Limb (tissue), 2 donors: ENCODE results near the gene SRP68.

Experiments used
- DNase-seq, 2 donors: peaks; one replicate each; pipeline ENCODE4 v3.0.0-alpha.2; 2016; ENCODE audit errors: extremely low spot score in 2 of 2

Gene SRP68

DNA sequence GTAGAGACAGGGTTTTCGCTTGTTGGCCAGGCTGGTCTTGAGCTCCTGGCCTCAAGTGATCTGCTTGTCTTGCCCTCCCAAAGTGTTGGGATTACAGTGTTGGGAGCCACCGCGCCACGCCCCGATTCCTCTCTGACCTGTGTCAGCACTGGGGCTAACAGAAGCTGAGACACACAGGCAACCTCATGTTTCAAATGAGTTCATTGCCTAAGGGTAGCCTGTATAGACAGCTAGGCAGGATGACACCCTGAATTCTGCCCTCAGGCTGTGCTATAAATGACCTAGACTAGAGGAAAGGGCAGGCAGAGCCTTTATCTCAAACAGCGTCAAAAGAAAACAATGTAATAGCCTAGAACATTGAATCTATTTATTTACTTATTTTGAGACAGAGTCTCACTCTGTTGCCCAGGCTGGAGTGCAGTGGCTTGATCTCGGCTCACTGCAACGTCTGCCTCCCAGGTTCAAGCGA lies 74.0 kb downstream of the SRP68 start:
- DNase-seq: no peak

DNA sequence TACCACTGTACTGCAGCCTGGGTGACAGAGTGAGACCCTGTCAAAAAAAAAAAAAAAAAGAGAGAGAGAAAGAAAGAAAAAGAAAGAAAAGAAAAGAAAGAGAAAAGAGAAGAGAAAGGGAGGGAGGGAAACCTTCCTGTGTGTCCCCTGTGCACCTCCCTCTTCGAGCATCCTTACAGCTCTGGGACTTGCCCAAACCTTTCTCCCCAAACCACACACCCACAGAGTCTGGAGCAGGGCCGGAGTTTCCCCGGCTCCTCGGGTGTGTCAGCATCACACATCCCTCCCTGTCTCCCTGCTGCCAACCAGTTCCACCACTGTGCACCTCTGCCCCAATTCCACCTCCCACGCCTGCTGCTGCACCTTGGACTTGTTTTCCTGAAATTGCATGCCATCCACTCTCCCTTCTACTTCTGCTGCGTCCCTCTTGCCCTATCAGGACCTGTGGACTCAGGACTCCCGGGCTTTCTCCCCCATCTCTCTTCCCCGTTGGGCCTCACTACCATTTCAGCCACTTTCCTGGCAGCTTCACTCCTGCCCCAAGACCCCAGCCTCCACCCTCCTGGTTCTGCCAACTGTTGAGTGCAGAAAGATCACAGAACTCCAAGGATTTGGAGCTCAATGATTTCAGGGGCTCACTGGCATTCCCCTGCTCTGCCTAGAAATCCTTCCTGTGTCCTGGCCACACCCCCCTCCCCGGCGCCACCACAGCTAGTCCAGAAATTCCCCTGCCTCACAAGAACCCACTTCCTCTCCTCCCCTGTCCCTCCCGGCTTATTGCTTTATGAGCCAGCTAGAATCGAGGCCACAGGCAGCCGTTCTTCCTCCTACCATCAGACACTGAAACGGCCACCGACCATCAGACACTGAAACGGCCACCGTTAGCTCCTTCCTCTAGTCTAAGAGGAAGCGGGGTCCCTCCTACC lies 75.4 kb downstream of the SRP68 start:
- DNase-seq: no peak

DNA sequence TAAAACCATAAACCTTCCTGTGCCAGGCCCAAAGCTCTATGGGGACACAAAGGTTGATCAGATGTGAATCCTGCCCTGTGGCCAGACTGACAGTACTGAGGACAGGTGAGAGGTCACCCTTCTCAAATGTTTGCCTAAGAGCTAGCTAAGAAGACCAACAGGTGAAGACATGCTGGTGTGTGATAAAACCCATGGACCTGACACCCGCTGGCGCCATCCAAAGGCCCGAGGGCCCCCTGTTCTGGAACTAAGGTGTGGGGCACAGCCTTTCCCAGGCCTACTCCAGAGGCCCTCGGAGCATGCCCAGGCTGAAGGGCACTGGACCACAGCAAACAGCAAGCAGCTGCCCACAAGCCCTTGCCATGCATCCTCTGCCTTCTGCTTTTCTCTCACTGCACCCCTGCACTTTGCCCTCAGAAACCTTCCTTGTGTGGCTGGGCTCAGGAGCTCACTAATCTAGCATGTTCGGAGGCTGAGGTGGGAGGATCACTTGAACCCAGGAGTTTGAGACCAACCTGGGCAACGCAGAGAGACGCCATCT lies 76.9 kb downstream of the SRP68 start:
- DNase-seq: no peak

DNA sequence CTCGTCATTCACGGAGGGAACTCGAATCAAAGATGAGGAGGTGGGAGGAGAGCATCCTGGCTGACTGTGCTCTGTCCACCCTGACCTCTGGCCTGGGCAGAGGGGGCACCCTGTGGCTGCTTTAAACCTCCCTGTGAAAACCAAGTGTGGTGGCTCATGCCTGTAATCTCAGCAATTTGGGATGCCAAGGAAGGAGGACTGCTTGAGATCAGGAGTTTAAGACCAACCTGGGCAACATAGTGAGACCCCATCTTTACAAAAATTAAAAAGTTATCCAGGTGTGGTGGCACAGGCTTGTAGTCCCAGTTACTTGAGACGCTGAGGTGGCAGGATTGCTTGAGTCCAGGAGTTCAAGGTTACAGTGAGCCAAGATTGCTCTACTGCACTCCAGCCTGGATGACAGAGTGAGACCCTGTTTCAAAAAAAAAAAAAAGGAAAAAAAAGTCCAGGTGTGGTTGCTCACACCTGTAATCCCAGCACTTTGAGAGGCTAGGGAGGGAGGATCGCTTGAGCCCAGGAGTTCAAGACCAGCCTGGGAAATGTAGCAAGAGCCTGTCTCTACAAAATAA lies 77.4 kb downstream of the SRP68 start:
- DNase-seq: no peak

DNA sequence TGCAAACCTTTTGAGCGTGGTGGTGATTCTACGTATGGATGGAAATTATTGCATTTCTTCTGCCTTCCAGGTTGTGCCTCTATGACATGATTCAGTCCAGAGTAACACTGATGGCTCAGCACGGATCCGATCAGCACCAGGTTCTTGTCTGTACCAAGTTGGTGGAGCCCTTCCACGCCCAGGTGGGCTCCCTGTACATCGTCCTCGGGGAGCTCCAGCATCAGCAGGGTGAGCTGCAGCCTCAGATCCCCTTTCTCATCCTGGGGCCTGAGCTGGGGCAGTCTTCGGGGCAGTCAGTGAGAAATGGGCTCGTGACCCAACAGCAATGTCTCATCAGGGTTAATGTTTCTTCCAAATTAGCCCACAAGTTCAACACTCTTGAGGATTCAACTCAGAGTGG lies 80.9 kb downstream of the SRP68 start:
- DNase-seq: no peak
